Pulmonary artery endothelial cell (primary cell): ENCODE results near the gene MXRA8. TPM values are rescaled to one million over a fixed set of nuclear protein-coding genes. Genes with fewer than 3 reads are reported as not detected.
"Not testable (repeated sequence)": the region's sequence is repeated elsewhere in the genome, so short reads cannot be mapped to it uniquely, and the experiment has no call there.

ENCODE experiments used
- DNase-seq: peaks from one replicate; pipeline ENCODE4 v3.0.0-alpha.2; 2011; ENCODE audit warnings: low read depth, low spot score
- total RNA-seq: library from RNA; depleted of rRNA; stranded (reverse); fragments of >200 nt; gene quantifications from 2 replicates; pipeline ENCODE4 v1.2.3, GENCODE V29; 2014

MXRA8 gene, protein sequence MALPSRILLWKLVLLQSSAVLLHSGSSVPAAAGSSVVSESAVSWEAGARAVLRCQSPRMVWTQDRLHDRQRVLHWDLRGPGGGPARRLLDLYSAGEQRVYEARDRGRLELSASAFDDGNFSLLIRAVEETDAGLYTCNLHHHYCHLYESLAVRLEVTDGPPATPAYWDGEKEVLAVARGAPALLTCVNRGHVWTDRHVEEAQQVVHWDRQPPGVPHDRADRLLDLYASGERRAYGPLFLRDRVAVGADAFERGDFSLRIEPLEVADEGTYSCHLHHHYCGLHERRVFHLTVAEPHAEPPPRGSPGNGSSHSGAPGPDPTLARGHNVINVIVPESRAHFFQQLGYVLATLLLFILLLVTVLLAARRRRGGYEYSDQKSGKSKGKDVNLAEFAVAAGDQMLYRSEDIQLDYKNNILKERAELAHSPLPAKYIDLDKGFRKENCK
- 0.99 and 2.2 TPM in 2 replicates for total RNA-seq

DNA sequence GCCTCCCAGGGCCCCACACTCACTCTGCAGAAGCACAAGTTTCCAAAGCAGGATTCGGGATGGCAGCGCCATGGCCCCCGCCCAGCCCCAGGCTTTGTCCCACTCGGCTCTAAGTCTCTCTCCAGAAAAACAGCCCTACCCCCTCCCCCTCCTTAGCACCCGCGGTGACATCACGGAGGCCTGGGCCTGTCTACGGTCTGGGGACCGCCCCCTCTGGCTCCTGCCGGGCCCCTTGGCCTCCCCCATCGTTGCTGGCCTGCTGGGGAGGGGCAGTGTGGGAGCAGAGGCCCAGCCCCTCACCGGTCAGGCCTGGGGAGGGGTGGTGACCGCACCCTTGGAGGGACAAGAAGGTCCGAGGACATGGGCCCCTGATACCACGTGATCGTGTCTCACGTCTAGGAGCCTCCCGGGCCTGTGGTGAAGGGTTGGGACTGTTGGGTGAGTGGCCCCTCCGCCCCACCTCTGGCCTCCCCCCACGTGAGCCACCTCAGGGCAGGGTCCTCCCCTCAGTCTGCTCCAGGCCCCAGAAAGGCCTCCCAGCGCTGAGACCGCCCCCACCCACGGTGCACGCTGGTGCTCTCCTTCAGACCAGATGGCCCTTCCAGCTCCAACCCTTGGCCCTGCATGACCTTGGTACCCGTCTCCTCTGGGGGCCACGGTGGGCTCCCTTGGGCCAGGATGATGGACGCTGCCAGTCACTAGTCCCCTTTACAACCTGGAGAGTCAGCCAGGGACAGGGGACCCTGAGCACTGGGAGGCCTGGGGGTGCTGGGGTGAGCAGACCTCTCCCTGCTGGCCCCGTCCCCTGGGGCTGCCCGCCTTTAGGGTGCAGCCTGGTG is at the start of gene MXRA8:
TSS of gene MXRA8 (minus strand) at position 123 of the 839 bp plus-strand sequence. CDS start at position 72, 51 bp downstream.
- DNase-seq = no peak

DNA sequence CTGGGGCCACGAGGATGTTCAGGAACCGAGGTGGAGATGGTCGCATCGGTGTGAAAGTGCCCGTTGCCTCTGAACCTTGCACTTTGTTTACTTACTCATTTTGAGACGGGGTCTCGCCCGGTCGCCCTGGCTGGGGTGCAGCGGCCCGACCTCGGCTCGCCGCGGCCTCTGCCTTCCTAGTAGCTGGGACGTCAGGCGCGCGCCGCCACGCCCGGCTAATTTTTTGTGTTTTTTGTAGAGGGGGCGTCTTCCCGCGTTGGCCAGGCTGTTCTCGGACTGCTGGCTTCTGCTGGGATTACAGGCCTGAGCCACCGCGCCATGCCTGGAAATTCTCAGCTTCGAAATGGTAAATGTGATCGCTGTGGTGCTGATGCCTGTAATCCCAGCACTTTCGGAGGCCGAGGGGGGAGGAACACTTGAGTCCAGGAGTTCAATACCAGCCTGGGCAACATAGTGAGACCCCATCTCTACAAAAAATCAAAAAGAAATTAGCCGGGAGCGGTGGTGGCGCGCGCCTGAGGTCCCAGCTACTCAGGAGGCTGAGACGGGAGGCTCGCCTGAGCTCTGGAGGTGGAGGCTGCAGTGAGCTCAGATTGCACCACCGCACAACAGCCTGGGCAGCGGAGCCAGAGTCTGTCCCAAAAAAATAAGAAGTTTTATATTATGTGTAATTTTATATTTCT is 49.4 kb upstream of the MXRA8 start:
- DNase-seq = no peak

DNA sequence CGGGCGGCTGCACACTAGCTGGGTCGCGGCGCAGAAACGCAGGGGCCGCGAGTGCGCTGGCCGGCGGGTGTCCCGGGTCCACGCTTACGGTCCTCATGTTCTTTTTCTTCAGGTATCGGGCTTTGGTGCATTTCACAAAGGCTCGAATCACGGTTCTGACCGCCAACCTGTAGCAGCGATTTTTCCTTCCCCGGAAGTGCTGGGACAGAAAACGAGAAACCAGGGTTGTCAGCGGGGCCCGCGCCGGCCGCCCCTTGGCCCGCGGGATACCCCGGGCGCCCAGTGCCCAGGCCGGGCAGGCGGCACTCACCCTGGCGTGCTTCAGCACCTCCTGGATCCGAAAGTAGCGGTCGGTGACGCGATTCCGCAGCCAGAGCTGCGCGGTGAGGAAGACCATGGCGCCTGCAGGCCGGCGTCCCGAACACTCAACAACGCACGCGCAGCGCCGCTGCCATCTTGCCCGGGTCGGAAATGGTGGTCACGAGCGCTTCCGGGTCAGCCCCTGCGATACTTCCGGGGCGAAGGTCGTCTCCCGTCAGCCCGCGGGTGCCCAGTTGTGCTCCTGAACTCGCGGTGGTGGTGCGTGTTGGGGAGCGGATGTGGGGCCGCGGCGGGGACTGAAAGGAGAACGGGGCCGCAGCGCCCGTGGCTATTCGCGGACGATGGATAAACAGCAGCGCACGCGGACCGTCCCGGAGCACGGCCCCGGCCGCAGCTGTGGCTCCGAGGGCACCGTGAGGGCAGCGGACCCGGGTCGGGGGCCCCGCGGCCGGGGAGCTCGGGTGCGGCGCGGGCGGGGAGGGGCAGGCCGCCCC is 48.7 kb upstream of the MXRA8 start, which contains the start of gene MRPL20:
TSS of gene MRPL20 (minus strand) at position 473 of the 815 bp plus-strand sequence. CDS start at position 397, 76 bp downstream.
- peak; percentile 55 for DNase-seq

DNA sequence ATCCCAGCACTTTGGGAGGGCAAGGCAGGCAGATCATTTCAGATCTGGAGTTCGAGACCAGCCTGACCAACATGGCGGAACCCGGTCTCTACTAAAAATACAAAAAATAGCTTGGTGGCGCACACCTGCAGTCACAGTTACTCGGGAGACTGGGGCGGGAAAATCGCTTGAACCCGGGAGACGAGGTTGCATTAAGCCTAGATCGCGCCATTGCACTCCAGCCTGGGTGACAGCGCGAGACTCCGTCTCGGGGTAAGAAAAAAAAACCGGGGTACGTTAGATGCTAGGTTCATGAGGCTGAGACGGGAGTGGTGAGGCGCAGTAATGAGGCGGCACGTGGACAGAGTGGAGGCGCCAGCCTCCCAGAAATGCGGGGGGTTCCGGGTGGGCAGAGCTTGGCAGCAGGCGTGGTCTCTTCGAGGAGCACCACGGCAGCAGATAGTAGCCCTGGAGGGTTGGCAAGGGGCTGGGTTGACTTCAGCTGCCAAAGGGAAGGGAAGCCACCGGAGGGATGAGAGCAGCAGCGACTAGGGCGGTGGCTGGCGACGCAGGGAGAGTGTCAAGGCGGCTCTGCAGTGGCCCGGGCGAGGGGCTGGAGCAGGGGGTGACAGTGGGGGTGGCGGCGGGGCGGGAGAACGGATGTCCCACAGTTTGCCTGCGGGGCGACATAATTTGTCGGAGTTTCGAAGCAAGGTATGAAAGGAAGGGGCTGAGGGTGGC is 47.9 kb upstream of the MXRA8 start:
- DNase-seq = no peak

DNA sequence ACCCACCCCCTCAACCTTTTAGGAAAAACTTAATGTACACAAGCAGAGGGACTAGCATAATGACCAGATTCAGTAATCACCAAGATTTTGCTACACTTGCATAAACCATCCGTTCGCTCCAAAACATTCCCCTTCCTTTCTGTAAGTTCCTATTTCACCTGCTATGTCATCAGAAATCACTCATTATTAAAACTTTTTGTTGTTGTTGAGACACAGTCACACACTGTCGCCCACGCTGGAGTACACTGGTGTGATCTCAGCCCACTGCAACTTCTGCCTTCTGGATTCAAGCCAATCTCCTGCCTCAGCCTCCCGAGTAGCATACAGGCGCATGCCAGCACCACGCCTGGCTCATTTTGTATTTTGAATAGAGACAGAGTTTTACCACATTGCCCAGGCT is 45.3 kb upstream of the MXRA8 start:
- DNase-seq = no peak

DNA sequence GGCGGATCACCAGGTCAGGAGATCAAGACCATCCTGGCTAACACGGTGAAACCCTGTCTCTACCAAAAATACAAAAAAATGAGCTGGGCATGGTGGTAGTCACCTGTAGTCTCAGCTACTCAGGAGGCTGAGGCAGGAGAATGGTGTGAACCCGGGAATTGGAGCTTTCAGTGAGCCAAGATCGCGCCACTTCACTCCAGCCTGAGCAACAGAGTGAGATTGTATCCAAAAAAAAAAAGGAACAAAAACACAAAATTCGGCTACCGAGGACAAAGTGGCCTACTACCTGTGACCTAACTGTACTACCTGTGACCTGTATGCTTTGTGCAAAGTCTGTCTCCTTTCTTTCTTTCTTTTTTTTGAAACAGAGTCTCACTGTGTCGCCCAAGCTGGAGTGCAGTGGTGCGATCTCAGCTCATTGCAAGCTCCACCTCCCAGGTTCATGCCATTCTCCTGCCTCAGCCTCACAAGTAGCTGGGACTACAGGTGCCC is 44.6 kb upstream of the MXRA8 start:
- not testable (repeated sequence) for DNase-seq

DNA sequence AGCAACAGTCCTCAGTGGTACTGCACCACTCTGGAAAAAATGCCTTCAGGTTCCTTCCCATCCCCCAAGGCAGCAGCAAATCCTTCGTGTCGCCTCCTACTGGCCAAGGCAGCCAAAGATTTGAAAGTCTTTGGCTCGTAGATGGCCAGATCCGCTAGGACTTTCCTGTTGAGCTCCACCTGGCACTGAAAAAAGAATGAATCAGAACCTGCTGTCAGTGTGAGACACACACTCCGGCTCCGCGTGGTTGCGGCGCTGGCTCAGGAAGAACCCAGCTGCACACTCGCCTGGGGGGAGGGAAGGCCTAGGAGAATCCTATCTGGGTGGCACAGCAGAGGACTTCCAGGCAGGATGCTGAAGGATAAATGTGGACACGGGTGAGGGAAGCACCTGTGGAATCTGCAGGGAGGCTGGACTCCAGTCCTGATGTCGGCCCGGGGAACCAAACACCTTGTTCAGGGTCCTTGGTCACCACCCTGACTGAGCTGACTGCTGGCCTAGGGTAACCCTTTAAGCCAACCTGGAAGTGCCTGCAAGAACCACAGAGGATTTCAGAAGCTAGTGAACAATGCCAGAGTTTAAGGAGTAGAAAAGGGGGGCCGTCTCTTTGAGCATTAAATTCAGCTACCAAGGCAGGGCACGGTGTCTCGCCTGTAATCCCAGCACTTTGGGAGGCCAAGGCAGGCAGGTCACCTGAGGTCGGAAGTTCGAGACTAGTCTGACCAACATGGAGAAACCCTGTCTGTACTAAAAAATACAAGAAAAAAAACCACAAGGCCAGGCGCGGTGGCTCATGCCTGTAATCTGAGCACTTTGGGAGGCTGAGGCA is 43.9 kb upstream of the MXRA8 start:
- peak; percentile 33 for DNase-seq

DNA sequence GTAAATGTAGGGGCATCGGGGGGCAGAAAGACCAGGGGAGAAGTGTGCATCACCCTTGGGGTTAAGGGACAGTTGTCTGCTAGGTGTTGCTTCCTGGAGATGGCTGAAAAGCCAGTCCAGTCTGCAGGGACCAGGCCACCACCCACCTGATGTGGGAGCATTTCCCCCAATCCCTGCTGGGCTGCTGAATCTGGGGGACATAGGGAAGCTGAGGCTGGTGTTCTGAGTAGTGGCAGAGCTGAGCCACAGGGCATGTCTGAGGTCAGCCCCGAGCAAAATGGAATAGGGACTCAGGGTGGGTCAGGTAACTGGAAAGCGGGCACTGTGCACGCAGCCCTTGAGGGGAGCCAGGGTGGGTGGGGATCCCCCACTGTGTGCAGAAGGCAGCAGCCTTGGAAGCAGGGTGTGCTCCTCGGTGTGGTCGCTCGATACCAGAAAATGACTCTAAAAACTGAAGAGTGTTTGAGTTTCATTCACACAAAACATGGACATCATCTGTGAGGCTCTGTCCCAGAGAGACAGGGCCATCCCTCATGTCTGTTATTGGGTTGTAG is 43.2 kb upstream of the MXRA8 start:
- DNase-seq = no peak

DNA sequence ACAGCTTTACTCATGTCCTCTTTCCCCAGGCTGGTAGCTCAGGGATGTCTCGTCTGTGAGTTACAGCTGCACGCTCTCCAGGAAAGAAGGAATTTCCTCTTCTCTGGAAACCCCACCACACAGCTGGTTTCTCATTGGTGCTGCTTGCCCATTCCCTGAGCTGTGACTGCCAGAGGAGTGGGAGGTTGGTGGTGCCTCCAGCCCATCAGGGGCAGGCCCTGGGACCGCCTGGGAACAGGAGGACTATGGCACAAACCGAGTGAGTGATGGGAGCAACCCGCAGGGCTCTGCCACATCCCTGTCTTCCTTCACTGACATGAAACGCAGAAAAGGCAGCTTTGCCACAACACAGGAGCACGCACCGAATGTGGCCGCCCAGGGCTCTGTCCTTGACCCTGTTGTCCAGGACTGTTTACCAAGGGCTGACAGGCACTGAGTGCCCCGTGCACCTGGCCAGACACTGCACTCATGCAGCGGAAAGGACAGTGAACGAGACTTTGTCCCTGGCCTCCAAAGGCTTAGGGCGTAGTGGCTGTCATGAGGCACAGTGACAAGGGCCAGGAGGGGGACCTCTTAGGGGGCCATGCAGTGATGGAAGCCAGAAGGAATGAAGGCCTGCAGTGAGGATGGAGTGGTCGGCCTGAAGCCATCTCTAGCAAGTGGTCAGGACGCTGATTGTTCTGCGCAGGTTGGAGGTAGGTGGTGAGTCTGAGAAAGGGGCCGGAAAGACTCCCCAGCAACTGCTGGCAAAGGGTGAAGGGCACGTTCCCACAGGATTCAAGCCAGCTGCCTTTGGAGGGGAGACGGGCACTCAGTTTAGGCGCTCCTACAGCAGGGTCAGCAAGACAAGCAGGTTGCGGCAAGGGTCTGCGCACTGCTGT is 42.5 kb upstream of the MXRA8 start:
- DNase-seq = no peak

DNA sequence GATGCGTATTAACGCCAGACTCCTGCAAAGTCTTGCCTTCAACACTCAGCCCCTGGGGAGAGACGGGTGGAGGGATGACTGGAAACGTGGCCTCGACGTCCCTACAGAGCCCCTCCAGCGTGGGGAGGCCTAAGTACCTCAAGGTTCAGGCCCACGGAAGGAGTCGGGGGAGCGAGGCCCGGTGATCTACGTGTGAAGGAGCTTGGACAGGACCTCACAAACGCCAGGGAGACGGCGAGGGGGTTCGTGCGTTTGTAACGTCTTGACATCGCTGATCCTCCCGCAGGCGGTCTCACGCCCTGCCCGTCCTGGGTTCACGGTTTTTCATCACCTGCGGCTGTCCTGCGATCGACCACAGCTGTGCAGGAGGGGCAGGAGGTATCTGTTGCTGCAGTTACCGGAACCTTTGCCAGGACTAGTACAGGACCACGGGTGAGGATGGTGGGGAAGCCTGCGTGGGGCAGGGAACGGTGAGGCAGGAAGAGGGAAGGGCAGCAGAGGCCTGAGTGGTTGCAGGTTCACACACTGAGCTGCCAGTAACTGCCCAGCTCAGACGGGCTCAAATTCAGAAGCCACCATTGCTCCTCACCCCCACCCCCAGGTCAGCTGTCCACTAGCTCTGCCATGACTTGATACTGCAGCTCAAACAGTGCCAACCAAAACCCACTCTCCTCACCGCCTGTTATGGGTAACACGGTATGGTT is 41.7 kb upstream of the MXRA8 start:
- DNase-seq = no peak

DNA sequence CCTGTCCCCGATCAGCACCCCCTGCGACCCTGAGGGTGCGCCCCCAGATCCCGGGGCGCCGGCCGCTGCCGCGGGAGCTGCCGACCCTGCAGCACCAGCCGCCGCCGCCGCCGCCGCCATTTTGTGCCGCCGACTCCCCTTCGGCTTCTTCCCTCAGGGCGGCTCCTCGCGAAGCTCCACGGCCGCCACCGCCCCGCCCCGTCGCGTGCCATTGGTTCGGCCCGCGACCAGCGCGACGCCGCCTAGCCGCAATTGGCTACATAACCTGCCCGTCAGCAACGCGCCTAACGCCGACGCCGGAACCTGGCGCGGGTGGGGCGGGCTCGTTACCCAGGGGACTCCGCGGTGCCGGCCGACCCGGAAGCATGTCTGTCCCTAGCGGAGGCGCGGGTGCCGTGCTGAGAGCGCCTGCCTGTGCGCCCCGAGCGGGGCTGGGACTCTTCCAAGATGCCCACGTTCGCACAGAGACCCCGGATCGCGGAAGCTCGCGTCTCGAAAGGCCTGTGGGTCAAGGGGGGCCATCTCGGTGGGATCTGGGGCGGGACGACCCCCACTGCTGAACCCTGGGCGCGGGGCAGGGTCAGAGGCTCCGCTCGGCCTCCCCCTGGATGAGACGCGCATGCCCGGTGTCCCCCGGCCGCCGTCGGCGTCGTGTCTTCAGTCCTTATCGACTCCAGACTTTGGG is 41.0 kb upstream of the MXRA8 start, which contains the start of gene CCNL2:
TSS of gene CCNL2 (minus strand) at position 149 of the 685 bp plus-strand sequence. CDS start at position 120, 29 bp downstream.
- DNase-seq = peak; percentile 90

DNA sequence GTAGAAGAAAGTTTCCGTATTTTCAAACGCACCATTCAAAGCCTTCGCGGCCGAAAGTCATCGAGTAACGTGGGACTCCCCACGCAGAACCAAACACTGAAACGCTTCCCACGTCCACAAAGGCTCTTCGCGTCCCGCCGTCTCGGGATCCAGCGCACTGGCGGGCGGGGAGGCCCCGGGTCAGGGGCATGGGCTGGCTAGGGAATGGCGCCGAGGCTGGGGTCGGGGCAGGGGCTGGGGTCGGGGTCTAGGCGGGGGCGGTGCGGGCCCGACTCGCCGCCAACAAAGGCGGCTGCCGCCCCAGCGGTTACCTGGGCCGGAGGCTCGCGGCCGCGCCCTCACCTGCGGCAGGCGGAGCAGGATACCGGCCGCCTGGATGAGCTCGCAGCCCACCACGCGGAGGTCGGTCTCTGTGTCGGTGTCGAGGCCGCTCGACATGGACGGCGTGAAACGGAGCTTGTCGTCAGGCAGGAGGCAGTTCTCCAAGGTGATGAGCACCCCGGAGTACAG is 40.4 kb upstream of the MXRA8 start:
- no peak for DNase-seq

DNA sequence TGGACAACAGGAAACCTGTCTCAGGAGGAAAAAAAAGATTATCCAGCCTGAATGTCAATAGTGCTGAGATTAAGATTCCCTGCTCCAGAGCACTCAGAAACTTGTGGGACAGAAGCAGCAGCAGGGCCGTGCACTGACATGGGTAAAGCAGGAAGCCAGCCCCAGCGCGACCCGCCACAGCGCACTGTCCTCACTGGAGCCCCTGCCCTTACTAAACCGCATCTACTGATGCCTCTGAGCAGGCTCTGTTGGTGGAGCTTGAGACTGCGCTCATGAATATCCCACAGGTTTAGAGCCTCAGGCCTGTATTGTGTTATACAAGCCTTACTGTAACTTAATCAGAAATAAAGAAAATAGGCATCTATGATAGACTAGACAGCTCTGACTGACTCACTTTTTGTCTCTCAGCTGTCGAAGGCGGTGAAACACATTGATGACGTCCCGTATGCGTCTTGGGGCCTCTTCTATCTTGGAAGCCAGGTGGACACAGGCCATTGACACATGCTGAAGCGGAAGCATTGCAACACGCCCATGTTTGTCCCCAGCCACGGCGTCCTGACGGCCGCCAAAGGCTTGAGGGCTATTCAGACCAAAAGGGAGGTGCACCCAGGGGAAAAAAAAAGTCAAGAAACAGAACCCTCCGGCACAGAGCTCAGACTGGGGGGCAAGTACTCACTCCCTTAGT is 39.6 kb upstream of the MXRA8 start:
- DNase-seq = no peak

DNA sequence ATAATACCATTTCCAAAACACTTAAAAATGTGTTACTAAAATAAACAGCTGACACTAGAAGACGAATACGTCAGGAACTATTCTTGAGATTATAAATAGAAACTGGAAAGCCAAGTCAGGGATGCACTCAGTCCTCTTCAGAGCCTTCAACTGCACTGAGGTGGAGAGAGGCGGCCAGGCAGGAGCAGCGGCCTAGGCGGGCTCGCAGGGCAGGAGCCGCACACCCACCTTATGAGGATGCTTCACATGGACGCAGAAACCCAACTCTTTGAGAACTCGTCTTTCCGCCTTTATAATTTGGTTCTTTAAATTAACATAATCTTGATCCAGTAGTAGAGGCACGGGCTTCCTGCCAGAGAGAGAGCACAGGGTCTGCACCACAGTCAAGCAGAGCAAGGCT is 36.8 kb upstream of the MXRA8 start:
- DNase-seq = no peak

DNA sequence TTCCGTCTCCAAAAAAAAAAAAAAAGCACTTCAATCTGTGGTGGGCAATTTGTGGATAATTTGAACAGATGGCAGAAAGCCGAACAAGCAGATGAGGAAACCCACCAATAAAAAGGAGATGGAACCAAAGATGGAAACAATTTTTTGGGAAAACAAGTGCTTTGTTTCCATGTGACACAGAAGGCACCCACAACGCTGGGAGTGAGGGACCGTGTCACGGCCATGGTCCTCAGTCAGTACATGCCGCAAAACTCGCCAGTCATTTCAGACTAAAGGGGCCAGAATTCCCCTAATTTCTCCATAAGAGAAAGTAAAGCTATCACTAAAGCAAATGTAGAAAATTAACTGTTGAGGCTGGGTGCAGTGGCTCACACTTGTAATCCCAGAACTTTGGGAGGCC is 35.8 kb upstream of the MXRA8 start:
- no peak for DNase-seq

DNA sequence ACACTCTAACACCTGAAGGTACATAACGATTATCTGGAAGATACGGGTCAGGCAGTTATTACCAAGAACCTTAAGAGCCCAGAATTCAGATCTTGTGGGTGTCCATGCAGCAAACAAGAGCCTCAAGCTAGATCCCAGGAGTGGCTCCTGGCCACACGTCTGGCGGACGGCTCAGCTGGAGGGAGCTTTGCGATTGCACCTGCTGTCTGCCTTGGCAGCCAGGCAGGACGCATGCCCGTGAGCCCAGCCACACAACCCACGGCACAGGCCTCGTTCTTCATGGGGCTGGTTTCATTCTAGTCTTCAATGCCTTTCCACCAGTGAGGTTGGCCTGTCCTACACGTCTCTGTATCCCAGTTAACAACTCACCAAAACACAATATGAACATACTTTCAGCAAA is 35.1 kb upstream of the MXRA8 start:
- DNase-seq = no peak
